Neural progenitor cell (in vitro differentiated cells): ENCODE data around the gene MAT2A.
"Not testable (repeated sequence)": the region's sequence is repeated elsewhere in the genome, so short reads cannot be mapped to it uniquely, and the experiment has no call there.

Source experiments
- EZH2 ChIP-seq: fragments of 200-600 bp; sonication (generic); IDR thresholded peaks from 2 replicates; pipeline ENCODE4 v1.6.1; 2017; ENCODE audit warnings: antibody characterized with exemption, mild to moderate bottlenecking, moderate library complexity
- TF ChIP-seq, protein P1 (sequence below): fragments of 200-600 bp; sonication (generic); IDR thresholded peaks from 2 replicates; pipeline ENCODE4 v1.5.1; 2017; ENCODE audit warnings: antibody characterized with exemption, mild to moderate bottlenecking

- TF ChIP-seq, protein P1, sequence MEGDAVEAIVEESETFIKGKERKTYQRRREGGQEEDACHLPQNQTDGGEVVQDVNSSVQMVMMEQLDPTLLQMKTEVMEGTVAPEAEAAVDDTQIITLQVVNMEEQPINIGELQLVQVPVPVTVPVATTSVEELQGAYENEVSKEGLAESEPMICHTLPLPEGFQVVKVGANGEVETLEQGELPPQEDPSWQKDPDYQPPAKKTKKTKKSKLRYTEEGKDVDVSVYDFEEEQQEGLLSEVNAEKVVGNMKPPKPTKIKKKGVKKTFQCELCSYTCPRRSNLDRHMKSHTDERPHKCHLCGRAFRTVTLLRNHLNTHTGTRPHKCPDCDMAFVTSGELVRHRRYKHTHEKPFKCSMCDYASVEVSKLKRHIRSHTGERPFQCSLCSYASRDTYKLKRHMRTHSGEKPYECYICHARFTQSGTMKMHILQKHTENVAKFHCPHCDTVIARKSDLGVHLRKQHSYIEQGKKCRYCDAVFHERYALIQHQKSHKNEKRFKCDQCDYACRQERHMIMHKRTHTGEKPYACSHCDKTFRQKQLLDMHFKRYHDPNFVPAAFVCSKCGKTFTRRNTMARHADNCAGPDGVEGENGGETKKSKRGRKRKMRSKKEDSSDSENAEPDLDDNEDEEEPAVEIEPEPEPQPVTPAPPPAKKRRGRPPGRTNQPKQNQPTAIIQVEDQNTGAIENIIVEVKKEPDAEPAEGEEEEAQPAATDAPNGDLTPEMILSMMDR = not testable (repeated sequence)
- TF ChIP-seq EZH2 = not testable (repeated sequence)
Observed at GRCh38 chr2:85560403-85560726, 21.4 kb downstream of the MAT2A start.
